Neural progenitor cell (in vitro differentiated cells): Measurements from ENCODE around the gene MPV17L.

ENCODE experiments used
- CTCF ChIP-seq: fragments of 200-600 bp; sonication (generic); IDR thresholded peaks from 2 replicates; pipeline ENCODE4 v1.5.1; 2017; ENCODE audit warnings: antibody characterized with exemption, mild to moderate bottlenecking
- EZH2 ChIP-seq: fragments of 200-600 bp; sonication (generic); IDR thresholded peaks from 2 replicates; pipeline ENCODE4 v1.6.1; 2017; ENCODE audit warnings: antibody characterized with exemption, mild to moderate bottlenecking, moderate library complexity

GRCh38 chr16:15439102-15439501 lies 43.5 kb downstream of the MPV17L start:
- TF ChIP-seq CTCF, result no peak
- no peak for TF ChIP-seq EZH2
